Adrenal gland (tissue), 12 donors: Measurements from ENCODE around the gene SNRNP70. TPM values are rescaled to one million over a fixed set of nuclear protein-coding genes. Genes with fewer than 3 reads are reported as not detected.
A peak's percentile ranks its signal among the peaks of the same experiment; 100 is the strongest.

Source experiments
- DNase-seq, 7 donors: peaks; one replicate each; pipeline ENCODE4 v3.0.0-alpha.2; 2019 to 2020
- H3K27ac ChIP-seq, 5 donors: fragments of 200-600 bp; sonication (generic) in 4 of 5; 1 replicate in 3 of 5; 2 replicates in 2 of 5; pipeline versions ENCODE4 v1.5.1 to v1.8.0; 2016 to 2020; ENCODE audit warnings: mild to moderate bottlenecking in 1 of 5
- H3K27me3 ChIP-seq: fragments of 200-600 bp; 2 replicates; pipeline ENCODE4 v1.8.0; 2021
- H3K36me3 ChIP-seq, 2 donors: fragments of 200-600 bp; replicated peaks in 1 of 2; 1 replicate in 1 of 2; 2 replicates in 1 of 2; pipeline versions ENCODE4 v1.5.1 to v1.8.0; 2018 to 2022
- H3K4me1 ChIP-seq, 2 donors: fragments of 200-600 bp; replicated peaks in 1 of 2; 1 replicate in 1 of 2; 2 replicates in 1 of 2; pipeline versions ENCODE4 v1.5.1 to v1.8.0; 2018 to 2021
- H3K4me3 ChIP-seq, 4 donors: fragments of 200-600 bp; sonication (generic) in 3 of 4; one replicate each; pipeline ENCODE4 v1.5.1; 2016 to 2018
- H3K9me3 ChIP-seq, 3 donors: fragments of 200-600 bp; sonication (generic) in 1 of 3; replicated peaks in 1 of 3; 1 replicate in 2 of 3; 2 replicates in 1 of 3; pipeline versions ENCODE4 v1.5.1 to v1.8.0; 2016 to 2021
- POLR2A ChIP-seq, 2 donors: fragments of 450-650 bp; IDR thresholded peaks; one replicate each; pipeline ENCODE4 v1.6.1; 2017; ENCODE audit warnings: antibody characterized with exemption in 2 of 2, mild to moderate bottlenecking in 2 of 2, moderate library complexity in 1 of 2
- WGBS, 4 donors: extraction: QIAGEN DNeasy Blood & Tissue Kit in 2 of 4; methylation state at CpG; one replicate each; pipeline versions ENCODE4 v1.1.5 to v1.1.7; 2013 to 2017; 5-methylcytosine and 5-hydroxymethylcytosine counted together
- intact Hi-C, 2 donors: fragments of 100-400 bp; cut with DNase I; formaldehyde crosslinking; loops; one replicate each; pipeline versions ENCODE4 v1.14.1 to v1.15.0; 2022 to 2023
- polyA plus RNA-seq, 3 donors: library from polyadenylated mRNA; stranded (reverse); fragments of 200-250 nt in 2 of 3; fragments of 350-450 nt in 1 of 3; fragmentation: Illumina TruSeq in 1 of 3; extraction: RNeasy Lipid Tissue Mini Kit (QIAGEN cat#74804) in 1 of 3; gene quantifications; one replicate each; pipeline ENCODE4 v1.2.3, GENCODE V29; 2013 to 2014
- total RNA-seq, 9 donors: library from RNA; depleted of rRNA in 4 of 9; stranded (reverse); fragments of >200 nt in 4 of 9; fragments of 120-200 nt in 1 of 9; fragmentation: NEBNext Ultra II Directional in 1 of 9; extraction: Animal tissue kit (Norgen Biotek cat#: 25700) in 1 of 9; gene quantifications; one replicate each; pipeline versions ENCODE4 v1.1.0 to v1.2.4, GENCODE V29; 2013 to 2023
- TF ChIP-seq, protein P1 (sequence below), 6 experiments: fragments of 450-650 bp in 4 of 6; fragments of 200-600 bp in 2 of 6; sonication (generic) in 1 of 6; IDR thresholded peaks; 1 replicate in 5 of 6; 2 replicates in 1 of 6; pipeline versions ENCODE4 v1.5.1 to v1.8.0; 2016 to 2021; ENCODE audit warnings: antibody characterized with exemption in 6 of 6, mild to moderate bottlenecking in 2 of 6, moderate library complexity in 1 of 6
- donor health status: healthy with polysubstance abuse.
- donor health status: Bipolar disorder and iron deficiency.
- donor health status: DM: yes; HTN: yes; CAD: no.
- donor health status: DM: no; HTN: no; CAD: no.
- donor health status: DM: no; HTN: no; CAD: no.
- donor health status: DM: yes; HTN: yes; CAD: no.

The SNRNP70 gene
- total and polyA plus RNA-seq, 12 donors = 109 to 1,255 (median 233) TPM

GRCh38 chr19:49116544-49116943 is 31.3 kb downstream of the SNRNP70 start:
- WGBS, 4 donors = 29 to 67% (median 56%) methylated on average over 1 of the region's 1 CpG
- peaks cover 24 to 33% of the 10 kb centered on the region in 2 donors for H3K4me1 ChIP-seq
- no peak for TF ChIP-seq POLR2A (IDR thresholded peaks at IDR 0.05)
- TF ChIP-seq, protein P1, sequence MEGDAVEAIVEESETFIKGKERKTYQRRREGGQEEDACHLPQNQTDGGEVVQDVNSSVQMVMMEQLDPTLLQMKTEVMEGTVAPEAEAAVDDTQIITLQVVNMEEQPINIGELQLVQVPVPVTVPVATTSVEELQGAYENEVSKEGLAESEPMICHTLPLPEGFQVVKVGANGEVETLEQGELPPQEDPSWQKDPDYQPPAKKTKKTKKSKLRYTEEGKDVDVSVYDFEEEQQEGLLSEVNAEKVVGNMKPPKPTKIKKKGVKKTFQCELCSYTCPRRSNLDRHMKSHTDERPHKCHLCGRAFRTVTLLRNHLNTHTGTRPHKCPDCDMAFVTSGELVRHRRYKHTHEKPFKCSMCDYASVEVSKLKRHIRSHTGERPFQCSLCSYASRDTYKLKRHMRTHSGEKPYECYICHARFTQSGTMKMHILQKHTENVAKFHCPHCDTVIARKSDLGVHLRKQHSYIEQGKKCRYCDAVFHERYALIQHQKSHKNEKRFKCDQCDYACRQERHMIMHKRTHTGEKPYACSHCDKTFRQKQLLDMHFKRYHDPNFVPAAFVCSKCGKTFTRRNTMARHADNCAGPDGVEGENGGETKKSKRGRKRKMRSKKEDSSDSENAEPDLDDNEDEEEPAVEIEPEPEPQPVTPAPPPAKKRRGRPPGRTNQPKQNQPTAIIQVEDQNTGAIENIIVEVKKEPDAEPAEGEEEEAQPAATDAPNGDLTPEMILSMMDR (IDR thresholded peaks at IDR 0.05) = no peak
- DNase-seq = peak in 4 of 7 donors; percentile 54 to 79 (median 60)
- intact Hi-C loops = no loop called here
- H3K9me3 ChIP-seq = no peaks in the 10 kb centered on the region
- no peaks in the 10 kb centered on the region for H3K36me3 ChIP-seq
- H3K4me3 ChIP-seq = no peak overlapping the region
- H3K27ac ChIP-seq = no peak overlapping the region
- H3K27me3 ChIP-seq = no peaks in the 10 kb centered on the region

DNA sequence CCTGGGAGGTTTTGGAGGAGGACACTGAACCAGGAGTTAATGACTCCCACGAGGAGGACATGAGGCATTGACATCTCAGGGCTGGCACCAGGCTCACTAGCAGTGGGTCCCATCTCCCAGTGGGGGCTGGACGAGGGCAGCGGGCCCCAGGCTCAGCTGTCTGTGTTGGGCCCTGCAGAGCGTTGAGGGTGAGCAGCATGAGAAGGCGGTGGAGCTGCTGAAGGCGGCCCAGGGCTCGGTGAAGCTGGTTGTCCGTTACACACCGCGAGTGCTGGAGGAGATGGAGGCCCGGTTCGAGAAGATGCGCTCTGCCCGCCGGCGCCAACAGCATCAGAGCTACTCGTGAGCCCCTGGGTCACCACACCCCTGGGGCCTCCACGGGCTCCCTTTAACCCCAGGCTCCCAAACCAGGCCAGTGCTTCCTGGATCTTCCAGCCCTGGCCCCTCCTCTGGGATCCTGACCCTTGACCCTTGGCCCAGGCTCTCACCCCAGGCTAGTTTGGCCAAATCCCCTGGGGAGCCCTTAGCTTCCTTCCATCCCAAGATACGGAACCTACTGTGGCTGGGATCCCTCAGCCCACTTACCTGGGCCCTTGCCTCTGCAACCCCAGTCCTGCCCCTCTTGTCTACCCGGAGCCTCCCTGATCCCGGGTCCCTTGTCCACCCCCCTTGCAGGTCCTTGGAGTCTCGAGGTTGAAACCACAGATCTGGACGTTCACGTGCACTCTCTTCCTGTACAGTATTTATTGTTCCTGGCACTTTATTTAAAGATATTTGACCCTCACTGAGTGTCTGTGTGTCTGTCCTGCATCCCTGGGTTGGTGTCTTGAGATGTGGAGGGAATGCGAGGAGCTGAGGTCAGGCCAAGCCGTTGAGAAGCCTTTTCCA is 32.7 kb downstream of the SNRNP70 start:
- Histone ChIP-seq H3K27me3 (no peaks in the 10 kb centered on the region), H3K4me1 (peaks cover 24 to 33% of the 10 kb centered on the region in 2 donors), H3K36me3 (no peaks in the 10 kb centered on the region), H3K4me3 (peak overlapping the region in 2 of 4 donors; percentile 44 to 61), H3K27ac (peak overlapping the region; percentile 87 to 98 (median 96)), H3K9me3 (no peaks in the 10 kb centered on the region)
- 43 to 66% (median 56%) methylated on average over 12 to 26 of the region's 26 CpGs for WGBS, 4 donors
- intact Hi-C loops = no loop called here
- TF ChIP-seq, protein P1 (IDR thresholded peaks at IDR 0.05) = no peak
- TF ChIP-seq POLR2A (IDR thresholded peaks at IDR 0.05) = no peak
- no peak for DNase-seq

GRCh38 chr19:49118565-49119410 is 33.5 kb downstream of the SNRNP70 start, which contains the start of gene C19orf73:
Gene C19orf73, minus strand, starts transcription at chr19:49119143. Its CDS starts 121 bp downstream, at chr19:49119022.
- Histone ChIP-seq H3K4me1 (peaks cover 22 to 27% of the 10 kb centered on the region in 2 donors), H3K4me3 (peak within 1 kb of the TSS in 2 of 4 donors; percentile 44 to 61), H3K36me3 (no peaks in the 10 kb centered on the region), H3K27ac (peak within 1 kb of the TSS; percentile 87 to 98 (median 96)), H3K27me3 (no peaks in the 10 kb centered on the region), H3K9me3 (no peaks in the 10 kb centered on the region)
- intact Hi-C loops = no loop called here
- peak; percentile 34 to 70 for TF ChIP-seq POLR2A (IDR thresholded peaks at IDR 0.05)
- TF ChIP-seq, protein P1 (IDR thresholded peaks at IDR 0.05) = peak in 4 of 6 experiments; percentile 16 to 50 (median 31)
- DNase-seq = peak; percentile 95 to 97 (median 95)
- WGBS, 4 donors = 1% methylated on average over 24 to 85 of the region's 85 CpGs
